Bone marrow (tissue), 2 donors: ENCODE data around the gene AMN.

Experiments used
- DNase-seq, 2 donors: peaks; one replicate each; lab custom pipeline; 2025; lab: John Stamatoyannopoulos, UW

Gene AMN

DNA sequence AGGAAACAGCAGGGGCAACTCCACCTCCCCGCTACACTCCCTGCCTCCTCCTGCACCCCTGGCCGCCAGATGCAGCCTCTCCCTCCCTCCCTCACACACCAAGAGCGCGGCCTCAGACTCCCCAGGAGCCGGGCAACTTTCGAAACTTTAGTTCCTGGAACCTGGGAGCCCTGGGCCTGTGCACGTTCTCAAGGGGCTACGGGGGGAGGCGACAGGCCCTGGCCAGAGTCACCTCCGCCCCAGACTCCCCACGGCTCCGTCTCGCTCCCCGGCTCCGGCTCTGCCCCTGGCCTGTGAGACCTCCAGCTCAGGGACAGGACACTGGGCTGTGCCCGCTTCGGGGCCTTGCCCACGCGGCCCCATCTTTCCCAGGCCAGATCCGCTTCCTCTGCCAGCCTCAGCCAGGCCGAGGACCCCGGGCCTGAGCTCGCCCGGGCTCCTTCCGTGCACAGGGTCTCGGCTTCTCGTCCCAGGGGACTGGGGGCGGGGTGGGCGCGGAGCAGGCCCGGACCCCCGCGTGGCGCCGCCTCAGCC lies 5.5 kb downstream of the AMN start:
- no peak for DNase-seq

DNA sequence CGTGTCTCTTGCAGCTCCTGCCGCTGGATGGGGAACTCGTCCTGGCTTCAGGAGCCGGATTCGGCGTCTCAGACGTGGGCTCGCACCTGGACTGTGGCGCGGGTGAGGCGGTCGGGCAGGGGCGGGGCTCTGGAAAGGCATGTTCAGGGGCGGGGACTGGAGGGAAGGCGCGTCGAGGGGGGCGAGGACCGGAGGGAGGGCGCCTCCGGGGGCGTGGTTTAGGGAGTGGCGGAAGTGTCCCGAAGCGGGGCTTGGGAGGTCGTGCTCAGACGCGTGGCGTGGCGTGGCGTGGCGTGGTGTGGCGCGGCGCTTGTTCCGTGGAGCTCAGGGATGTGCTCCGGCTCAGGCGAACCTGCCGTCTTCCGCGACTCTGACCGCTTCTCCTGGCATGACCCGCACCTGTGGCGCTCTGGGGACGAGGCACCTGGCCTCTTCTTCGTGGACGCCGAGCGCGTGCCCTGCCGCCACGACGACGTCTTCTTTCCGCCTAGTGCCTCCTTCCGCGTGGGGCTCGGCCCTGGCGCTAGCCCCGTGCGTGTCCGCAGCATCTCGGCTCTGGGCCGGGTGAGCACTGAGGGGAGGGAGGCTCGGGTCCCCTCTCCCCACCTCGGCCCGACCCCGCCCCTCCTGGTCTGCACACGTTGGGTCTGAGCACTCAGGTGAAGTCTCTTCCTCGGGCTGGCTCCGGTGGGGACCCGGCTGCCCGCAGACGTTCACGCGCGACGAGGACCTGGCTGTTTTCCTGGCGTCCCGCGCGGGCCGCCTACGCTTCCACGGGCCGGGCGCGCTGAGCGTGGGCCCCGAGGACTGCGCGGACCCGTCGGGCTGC lies 6.2 kb downstream of the AMN start:
- DNase-seq: peak; percentile 33 to 49

DNA sequence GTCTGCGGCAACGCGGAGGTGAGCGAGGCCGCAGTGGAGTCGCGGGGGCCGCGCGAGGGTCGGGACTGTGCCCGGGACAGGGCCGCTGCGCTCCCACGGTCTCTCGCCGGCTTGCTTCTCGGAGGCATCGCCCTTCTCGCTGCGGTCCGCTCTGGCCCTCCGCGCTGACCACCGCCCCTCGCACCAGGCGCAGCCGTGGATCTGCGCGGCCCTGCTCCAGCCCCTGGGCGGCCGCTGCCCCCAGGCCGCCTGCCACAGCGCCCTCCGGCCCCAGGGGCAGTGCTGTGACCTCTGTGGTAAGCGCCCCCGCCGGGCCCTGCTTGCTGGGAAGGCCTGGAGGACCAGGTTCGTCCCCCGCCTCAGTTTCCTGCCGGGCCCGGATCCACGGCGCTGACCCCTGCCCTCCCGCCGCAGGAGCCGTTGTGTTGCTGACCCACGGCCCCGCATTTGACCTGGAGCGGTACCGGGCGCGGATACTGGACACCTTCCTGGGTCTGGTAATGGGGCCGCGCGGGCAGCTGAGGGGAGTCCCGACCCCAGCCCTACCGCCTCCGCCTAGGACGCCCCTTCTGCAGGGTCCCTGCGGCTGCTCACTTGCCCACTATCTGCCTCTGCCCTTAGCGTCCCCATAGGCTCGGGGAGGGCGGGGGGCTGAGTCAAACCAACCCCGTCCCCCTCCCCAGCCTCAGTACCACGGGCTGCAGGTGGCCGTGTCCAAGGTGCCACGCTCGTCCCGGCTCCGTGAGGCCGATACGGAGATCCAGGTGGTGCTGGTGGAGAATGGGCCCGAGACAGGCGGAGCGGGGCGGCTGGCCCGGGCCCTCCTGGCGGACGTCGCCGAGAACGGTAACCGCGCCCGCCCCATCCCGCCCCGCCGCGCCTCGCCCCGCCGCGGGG lies 7.0 kb downstream of the AMN start:
- no peak for DNase-seq

DNA sequence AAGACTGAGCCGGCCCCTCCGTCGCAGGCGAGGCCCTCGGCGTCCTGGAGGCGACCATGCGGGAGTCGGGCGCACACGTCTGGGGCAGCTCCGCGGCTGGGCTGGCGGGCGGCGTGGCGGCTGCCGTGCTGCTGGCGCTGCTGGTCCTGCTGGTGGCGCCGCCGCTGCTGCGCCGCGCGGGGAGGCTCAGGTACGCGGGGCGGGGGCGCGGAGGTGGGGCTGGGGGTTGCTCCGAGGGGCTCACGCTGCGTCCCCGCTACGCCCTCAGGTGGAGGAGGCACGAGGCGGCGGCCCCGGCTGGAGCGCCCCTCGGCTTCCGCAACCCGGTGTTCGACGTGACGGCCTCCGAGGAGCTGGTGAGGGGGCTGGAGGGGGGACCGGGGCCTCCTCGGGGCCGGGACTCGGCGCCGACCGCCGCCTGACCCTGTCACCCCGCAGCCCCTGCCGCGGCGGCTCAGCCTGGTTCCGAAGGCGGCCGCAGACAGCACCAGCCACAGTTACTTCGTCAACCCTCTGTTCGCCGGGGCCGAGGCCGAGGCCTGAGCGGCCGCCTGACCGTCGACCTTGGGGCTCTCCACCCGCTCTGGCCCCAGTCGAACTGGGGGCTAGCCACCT lies 7.8 kb downstream of the AMN start:
- DNase-seq: no peak

DNA sequence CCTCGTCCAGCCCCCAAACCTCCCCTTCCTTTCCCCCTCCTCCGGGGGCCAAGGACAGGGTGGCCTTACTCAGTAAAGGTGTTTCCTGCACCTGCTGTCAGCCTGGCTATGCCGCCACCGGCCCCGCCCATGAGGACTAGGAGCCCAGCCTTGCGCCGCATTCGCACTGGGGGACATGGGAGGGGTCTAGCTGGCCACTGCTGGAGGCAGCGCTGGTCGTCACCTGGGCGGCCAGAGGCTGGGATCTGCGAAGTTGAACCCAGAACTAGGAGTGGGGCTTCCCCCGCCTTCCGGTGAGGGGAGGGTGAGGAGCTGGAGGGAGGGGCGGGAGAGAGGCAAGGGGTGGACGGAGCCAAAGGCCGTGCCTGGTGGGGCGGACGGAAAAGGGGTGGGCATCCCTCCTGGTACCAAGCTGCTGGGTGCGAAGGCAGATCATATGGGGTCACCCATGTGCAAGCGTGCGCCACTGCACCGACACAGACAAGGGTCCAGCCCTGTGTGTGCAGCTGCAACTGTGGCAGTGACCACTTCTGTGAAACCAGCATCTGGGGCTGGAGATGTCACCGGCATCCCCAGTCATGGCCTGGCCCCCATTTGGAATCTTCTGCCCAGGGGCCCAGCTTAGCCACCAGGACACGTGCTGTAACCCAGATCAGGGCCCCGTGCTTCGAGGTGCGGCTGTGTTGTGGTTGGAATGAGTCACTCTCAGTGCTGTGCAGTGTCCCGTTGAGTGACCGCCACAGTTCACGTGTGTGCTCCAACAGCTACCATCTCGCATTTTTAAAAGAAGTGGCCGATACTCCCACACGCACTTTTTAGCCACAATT lies 8.5 kb downstream of the AMN start:
- no peak for DNase-seq

DNA sequence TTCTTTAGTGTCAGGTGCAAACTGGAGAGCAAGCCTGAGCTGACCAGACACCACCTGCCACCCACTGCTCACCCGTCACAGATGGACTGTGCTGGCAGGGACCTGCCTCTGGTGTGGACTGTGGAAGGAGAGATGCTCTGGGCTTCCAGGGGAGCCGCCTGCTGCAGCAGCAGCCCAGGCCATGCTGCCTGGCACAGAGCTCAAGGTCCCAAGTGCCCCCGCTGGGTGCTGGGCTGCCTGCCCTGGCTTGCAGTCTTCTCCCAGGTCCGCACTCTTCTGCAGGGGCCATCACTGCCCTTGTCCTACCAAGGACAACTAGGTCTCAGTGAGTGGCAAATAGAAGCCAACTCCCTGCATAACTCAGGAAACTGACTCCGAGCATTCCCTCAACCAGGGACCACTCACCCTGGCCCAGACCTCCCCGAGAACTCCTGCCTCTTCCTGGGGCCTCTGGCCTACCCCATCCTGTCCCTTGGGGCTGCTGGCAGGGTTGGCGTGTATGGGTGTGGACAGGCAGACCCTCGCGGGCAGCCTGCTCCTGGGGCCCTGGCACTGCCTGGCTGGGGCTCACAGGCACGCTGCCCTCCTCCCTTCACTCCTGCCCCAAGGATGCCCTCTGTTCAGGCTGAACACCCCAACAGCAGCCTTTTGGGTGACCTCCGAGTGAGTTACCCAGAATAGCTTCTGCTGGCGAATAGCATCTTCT lies 9.3 kb downstream of the AMN start:
- DNase-seq: no peak

DNA sequence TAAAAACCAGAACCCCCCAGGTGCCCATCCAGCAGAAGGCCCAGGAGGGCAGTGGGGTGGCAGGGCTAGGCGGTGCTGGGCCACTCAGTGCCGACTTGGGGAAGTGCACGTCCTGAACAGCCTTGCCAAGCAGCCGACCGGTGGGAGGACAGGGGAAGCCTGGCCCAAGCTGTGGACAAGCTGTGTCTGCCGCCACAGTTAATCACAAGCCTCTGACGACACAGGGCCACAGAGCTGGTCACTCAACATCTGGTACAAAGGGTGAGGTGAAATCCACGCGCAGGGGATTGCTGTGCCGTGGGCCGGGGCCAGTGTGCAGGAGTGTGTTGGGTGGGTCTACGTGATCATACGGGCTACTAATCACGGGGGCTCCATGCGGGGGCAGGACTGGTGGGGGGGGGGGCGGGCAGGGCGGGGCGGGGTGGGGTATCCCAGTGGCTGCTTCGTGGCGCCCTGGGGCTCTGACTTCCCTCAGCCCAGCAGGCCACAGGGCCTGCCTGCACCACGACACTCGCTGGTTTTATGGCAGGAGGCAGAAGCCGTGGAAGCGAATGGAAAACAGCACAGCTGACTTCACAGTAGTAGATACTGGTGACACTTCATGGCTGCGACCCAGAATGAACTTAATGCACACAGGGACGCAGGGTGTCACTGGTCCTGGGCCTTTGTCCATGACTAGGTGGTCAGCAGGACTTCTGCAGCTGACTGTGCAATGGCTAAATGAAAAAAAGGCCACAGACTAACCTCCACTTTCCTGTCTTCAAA lies 10.2 kb downstream of the AMN start:
- no peak for DNase-seq

DNA sequence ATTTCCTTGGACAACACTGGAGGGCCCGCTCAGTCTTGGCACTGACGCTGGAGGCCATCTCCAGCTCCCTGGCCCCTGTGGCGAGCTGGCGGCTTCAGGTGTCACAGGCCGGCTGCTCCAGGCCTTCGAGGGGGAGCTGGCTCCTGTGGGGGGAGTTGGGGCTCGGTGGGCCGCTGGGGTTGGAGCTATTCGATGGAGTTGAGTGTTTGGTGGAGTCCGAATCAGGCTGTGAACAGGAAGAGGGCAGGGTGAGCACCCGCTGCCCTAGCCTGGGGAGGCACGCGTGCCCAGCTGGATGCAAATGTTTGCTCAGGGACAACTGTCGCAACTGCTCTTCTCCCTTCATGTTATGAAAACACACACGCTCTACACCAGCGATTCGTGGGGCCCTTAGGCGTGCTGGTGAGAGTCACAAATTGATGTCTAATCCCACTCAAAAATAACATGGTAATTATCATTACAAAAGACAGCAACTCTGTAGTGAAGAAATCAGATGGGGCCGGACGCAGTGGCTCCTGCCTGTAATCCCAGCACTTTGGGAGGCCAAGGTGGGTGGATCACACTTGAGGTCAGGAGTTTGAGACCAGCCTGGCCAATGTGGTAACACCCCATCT lies 11.3 kb downstream of the AMN start:
- no peak for DNase-seq

DNA sequence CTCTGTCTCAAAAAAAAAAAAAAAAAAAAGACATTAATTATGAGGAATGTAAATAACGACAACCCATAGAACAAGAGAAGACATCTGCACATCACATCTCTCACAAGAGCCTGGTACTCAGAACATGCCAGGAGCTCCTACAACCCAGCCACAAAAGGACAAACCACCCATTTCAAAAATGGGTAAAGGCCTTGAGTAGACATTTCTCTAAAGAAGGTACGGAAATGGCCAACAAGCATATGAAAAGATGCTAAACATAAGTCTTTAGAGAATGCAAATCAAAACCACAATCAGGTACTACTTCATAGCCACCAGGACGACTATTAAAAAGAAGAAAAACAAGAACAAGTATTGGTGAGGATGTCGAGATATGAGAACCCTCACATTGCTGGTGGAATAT lies 13.3 kb downstream of the AMN start:
- DNase-seq: no peak

DNA sequence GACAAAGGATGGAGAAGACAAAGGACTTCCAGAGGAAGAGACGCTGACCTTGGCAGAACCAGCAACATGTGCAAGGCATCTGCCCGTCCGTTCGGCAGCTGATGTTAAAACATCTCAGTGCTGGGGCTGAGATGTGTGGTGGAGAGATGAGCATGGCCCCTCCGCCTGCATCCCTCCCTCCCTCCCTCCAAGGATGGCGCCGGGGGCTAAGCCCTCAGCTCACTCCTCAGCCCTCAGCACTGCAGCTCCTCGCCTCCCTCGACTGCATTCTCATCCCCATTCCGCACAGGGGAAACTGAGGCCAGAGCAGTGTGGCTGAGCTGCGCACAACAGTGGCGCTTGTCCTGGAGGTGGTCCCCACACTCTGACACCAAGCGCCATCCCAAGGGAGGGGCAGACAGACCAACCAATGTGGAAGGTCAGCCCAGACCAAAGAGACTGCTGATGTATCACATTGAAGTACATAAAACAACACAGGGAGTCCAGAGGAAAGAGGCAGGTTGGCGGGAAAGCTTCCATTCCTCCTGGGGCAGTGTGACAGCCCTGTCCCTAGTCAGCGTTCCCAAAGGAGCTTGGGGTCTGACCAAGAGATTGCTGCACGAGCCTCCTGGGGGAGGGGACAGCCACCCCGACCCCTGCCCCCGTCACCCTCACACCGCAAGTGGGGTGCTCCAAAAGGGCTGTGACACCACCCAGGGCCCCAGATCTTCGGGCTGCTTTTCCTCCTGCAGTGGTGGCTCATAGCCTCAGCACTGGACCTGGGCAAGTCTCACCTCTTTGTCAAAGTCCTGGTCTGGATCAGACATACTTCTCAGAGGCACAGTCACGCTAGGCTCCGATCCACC lies 15.1 kb downstream of the AMN start:
- no peak for DNase-seq

DNA sequence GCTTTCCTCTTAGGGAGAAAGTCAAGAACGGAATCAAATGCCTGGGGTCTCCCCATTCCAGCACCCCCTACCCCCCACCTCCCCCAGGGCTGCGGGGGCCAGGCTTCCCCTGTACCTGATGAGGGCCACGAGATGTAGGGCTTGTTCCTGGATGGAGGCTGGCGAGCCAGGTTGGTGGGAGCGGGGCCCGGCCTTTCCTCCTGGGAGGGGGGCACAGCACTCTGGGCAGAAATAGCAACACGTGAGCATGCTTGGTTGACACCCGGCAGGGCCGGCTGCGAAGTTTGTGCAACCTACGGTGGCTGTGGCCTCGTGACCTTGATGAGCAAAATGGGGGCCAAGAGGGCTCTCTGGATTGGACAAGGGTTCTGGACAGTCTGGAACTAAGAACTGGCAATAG lies 15.7 kb downstream of the AMN start:
- DNase-seq: no peak

DNA sequence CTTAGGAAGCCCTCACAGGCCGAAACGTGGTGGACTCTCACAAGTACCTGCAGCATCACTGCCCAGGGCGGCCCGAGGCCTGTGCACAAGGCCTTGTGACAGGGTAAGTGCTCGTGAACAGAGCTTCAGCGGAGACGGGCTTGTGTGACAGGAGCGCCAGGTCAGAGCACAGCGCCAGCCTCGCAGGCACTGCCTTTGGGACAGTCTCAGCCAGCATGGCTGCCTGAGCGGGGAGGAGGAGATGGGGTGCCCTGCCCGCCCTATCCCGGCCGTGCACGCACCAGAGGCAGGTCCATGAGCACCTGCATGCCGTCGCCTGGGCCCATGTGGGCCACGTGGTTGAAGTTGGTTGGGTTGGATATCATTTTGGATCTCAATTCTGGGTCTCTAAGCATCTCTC lies 16.9 kb downstream of the AMN start:
- no peak for DNase-seq

DNA sequence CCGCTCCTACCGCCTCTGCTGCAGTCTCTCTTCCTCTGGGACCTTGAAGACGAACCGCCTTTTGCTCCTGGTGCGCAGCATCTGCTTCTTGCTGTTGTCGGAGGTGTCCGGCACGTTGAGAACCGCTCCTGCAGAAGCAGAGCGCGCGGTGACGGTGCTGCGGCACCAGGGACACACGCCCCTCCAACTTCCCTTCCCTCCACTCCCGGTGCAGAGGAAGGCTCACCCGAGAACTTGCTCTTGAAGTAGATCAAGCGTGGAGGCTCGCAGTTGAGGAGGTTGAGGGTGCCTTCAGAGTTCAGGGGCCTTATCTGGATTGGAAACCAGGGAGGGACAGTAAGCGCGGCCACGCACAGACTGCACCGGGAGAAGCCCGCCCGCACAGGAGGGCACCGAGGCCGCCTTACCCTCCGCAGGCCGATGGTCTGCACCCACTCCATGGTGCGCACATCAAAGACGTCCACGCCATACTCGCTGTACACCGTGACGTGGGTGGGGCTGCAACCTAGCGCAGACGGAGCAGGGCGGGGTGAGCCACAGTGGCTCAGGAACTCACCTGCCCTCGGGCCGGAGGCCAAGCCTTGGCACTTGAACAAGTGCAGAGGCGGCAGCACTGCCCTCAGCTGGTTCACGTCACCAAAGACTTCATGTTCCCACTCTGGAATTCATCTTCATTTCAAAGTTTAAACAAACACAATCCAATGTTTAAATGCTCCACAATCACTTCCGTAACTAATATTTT lies 17.5 kb downstream of the AMN start:
- no peak for DNase-seq

DNA sequence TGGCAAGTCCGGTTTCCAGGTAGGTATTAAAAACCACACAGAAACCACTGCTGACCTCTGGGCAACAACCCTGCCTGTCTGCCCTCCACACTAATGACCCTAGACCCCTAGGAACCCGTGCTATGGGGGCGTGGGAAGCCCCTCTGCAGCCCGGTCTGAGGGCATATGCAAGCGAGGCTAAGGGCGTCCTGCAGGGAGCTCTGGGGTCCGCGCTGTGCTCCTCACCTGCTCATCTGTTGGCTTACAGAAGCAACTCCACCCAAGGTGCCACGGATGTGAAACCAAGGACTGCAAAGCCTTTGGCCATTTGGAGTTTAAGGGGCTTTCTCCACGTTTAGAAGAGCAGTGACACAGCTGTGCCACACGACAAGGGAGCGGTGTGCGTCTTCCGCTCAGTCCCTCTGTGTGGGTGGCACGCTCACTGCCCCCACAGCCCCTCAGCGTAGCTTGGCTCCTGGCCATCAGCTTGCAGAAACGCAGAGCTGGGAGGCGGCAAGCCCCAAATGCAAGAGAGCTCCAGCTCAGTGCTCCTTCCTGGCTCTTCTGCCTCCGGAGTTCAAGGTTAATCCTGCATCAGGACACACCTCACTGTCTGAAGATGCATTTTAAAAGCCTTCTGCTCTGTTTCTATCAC lies 18.4 kb downstream of the AMN start:
- DNase-seq: no peak

DNA sequence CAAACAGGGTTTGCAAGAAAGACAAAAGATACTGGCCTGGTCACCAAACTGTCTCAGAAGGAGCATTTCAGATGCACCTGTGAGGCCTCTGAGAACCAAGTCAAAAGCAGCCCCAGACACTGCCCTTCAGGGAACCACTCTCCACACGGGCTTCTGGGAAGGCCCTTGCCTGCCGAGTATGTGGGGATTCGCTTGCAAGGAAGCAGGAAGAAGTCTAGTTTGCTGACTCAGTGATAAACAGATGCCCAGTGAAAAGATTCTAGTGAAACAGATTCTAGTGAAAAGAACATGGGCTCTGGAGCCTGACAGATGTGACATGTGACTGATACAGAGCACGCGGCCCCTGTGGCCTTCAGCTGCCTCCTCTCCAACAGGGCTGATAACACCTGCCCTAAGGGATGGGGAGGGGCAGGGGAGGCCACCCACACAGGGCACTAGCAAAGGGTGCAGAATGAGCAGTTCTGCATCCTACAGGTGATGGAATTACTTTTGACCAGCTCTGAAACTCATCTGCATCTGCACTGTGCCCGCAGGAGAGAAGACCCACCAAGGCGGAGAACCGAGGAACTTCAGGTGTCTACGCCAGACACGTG lies 19.1 kb downstream of the AMN start:
- DNase-seq: no peak

DNA sequence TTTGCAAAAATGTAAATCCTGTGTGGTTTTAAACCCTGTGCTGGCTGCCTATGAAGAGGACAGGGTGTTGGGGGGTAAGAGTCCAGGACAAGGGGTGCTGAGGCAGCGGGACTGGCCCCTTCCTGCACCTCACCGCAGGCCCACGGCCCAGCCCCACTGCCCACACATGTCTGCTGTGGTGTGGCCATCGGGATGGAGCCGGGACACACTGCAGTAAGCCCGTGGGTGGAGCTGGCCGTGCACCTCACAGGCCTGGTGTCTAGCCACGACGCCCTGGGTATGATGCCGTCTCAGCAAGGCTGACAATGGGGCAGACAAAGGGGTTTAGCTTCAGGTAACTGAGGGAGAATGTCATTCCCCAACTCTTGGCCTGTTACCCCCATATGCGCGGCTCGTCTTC lies 19.6 kb downstream of the AMN start:
- DNase-seq: no peak

DNA sequence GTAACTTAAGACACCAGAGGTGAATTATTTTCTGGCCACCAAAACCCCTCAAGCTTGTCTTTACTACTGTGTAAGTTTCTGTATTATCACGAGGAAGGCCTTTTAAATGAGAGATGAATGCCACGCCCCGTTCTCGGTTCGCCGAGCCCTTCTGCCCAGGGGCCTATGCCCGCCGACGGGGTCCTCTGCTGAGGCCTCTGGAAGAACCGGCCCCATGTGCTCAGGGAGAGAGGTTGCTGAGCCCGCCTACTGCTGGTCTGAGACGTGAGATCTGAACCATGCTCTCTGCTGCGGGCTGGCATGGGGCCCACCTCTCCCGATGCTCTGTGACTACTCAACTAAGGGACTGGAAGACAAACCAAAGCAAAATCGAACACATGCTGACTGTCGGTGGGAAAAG lies 21.0 kb downstream of the AMN start:
- no peak for DNase-seq
